Endothelial cell of umbilical vein (primary cell): Measurements from ENCODE around the gene SYMPK. TPM values are rescaled to one million over a fixed set of nuclear protein-coding genes. Genes with fewer than 3 reads are reported as not detected.
A peak's percentile ranks its signal among the peaks of the same experiment; 100 is the strongest.

Source experiments
- BruUV-seq: library from RNA; stranded (reverse); fragments of 400-500 nt; replicated peaks from 2 replicates; lab custom pipeline; 2021; lab: Mats Ljungman, UMichigan
- CTCF ChIA-PET: fragments of 300-600, 350-600 bp; sonication (Branson Sonifier 250); formaldehyde crosslinking; loops from one replicate; lab custom pipeline; 2021; ENCODE audit warnings: antibody characterized with exemption, inconsistent platforms; lab: Charles Lee
- POLR2A ChIA-PET: fragments of 300-600, 350-600 bp; sonication (Branson Sonifier 250); formaldehyde crosslinking; loops from one replicate; lab custom pipeline; 2021; ENCODE audit warnings: antibody characterized with exemption, inconsistent platforms; lab: Charles Lee
- DNase-seq: peaks from one replicate; pipeline ENCODE4 v3.0.0-alpha.2; 2011; ENCODE audit warnings: low read depth, low spot score
- FAIRE-seq: peaks from 2 replicates; lab custom pipeline; 2011; peaks lifted over from hg19 to GRCh38; lab: Jason Lieb, UNC
- H2AFZ ChIP-seq: 2 replicates; pipeline ENCODE4 v1.6.0; 2012; ENCODE audit warnings: low read depth, low read length, control low read depth, inconsistent platforms
- H3K27ac ChIP-seq: 2 replicates; pipeline ENCODE4 v1.5.1; 2011; ENCODE audit warnings: low read depth, mild to moderate bottlenecking, control low read depth, low read length, moderate library complexity; ENCODE audit not compliant: insufficient read depth
- H3K27me3 ChIP-seq, 2 experiments: 2 replicates each; pipeline versions ENCODE4 v1.6.0 to v1.6.1; 2011; ENCODE audit warnings: low read length in 2 of 2, mixed read lengths in 1 of 2; ENCODE audit not compliant: control insufficient read depth in 2 of 2, insufficient read depth in 2 of 2
- H3K36me3 ChIP-seq, 2 experiments: 2 replicates in 1 of 2; 3 replicates in 1 of 2; pipeline ENCODE4 v1.5.1; 2011; ENCODE audit warnings: low read length in 2 of 2, mild to moderate bottlenecking in 1 of 2, moderate library complexity in 1 of 2; ENCODE audit not compliant: control insufficient read depth in 2 of 2, insufficient read depth in 2 of 2; ENCODE audit errors: extremely low read depth in 1 of 2
- H3K4me1 ChIP-seq: 3 replicates; pipeline ENCODE4 v1.5.1; 2011; ENCODE audit warnings: mild to moderate bottlenecking, low read length; ENCODE audit not compliant: control insufficient read depth, insufficient read depth; ENCODE audit errors: extremely low read depth
- H3K4me2 ChIP-seq: 2 replicates; pipeline ENCODE4 v1.6.1; 2011; ENCODE audit warnings: low read length, control low read depth, mixed read lengths; ENCODE audit not compliant: insufficient read depth
- H3K4me3 ChIP-seq, 3 experiments: fragments of 200-600 bp in 1 of 3; sonication (generic), shearing (Covaris generic) in 1 of 3; replicated peaks in 1 of 3; 2 replicates each; pipeline ENCODE4 v1.5.1; 2011 to 2016; ENCODE audit warnings: control low read depth in 3 of 3, low read length in 3 of 3, mild to moderate bottlenecking in 2 of 3, inconsistent platforms in 1 of 3, low read depth in 1 of 3, moderate library complexity in 1 of 3; ENCODE audit not compliant: insufficient read depth in 1 of 3
- H3K79me2 ChIP-seq: 2 replicates; pipeline ENCODE4 v1.6.0; 2012; ENCODE audit warnings: low read length, inconsistent platforms; ENCODE audit not compliant: control insufficient read depth, insufficient read depth
- H3K9ac ChIP-seq: replicated peaks from 2 replicates; pipeline ENCODE3; 2011; ENCODE audit warnings: low read length, control low read depth; ENCODE audit not compliant: insufficient read depth; ENCODE audit errors: extremely low read depth
- H3K9me1 ChIP-seq: replicated peaks from 3 replicates; pipeline ENCODE4 v1.6.0; 2011; ENCODE audit warnings: mild to moderate bottlenecking, low read length; ENCODE audit not compliant: control insufficient read depth, insufficient read depth; ENCODE audit errors: extremely low read depth
- H3K9me3 ChIP-seq: replicated peaks from 2 replicates; pipeline ENCODE4 v1.5.1; 2012; ENCODE audit warnings: low read length, inconsistent platforms; ENCODE audit not compliant: control insufficient read depth, insufficient read depth
- H4K20me1 ChIP-seq: replicated peaks from 2 replicates; pipeline ENCODE3; 2011; ENCODE audit warnings: mild to moderate bottlenecking, low read length; ENCODE audit not compliant: control insufficient read depth, insufficient read depth; ENCODE audit errors: extremely low read depth
- CTCF ChIP-seq, 2 donors: IDR thresholded peaks; 1 replicate in 1 of 2; 2 replicates in 1 of 2; pipeline ENCODE4 v1.5.1; 2011; ENCODE audit warnings: low read length in 2 of 2, mild to moderate bottlenecking in 2 of 2, moderate library complexity in 2 of 2, control low read depth in 1 of 2, inconsistent platforms in 1 of 2, low read depth in 1 of 2; ENCODE audit not compliant: insufficient read depth in 1 of 2; ENCODE audit errors: extremely low read depth in 1 of 2
- EZH2 ChIP-seq: IDR thresholded peaks from 2 replicates; pipeline ENCODE4 v1.6.1; 2012; ENCODE audit warnings: borderline replicate concordance, low read depth, mild to moderate bottlenecking, moderate library complexity, low read length, inconsistent platforms; ENCODE audit not compliant: severe bottlenecking
- FOS ChIP-seq: IDR thresholded peaks from 2 replicates; pipeline ENCODE4 v1.6.1; 2011; ENCODE audit warnings: mild to moderate bottlenecking, low read length, moderate library complexity, borderline replicate concordance; ENCODE audit not compliant: insufficient read depth
- GATA2 ChIP-seq: IDR thresholded peaks from 2 replicates; pipeline ENCODE4 v1.7.0; 2011; ENCODE audit warnings: low read depth, mild to moderate bottlenecking, moderate library complexity, mixed read lengths, low read length; ENCODE audit not compliant: insufficient read length, insufficient read depth
- JUN ChIP-seq: IDR thresholded peaks from 2 replicates; pipeline ENCODE4 v1.6.1; 2011; ENCODE audit warnings: borderline replicate concordance, low read depth; ENCODE audit not compliant: insufficient read length, insufficient read depth
- MAX ChIP-seq: IDR thresholded peaks from 2 replicates; pipeline ENCODE4 v1.6.1; 2011; ENCODE audit not compliant: insufficient read depth, insufficient read length
- MYC ChIP-seq: IDR thresholded peaks from one replicate; pipeline ENCODE4 v1.6.1; 2011; ENCODE audit warnings: mild to moderate bottlenecking, low read depth, low read length
- POLR2A ChIP-seq: IDR thresholded peaks from 2 replicates; pipeline ENCODE4 v1.6.1; 2012; ENCODE audit warnings: low read depth, mild to moderate bottlenecking, control low read depth, low read length
- POLR2AphosphoS5 ChIP-seq: IDR thresholded peaks from 2 replicates; pipeline ENCODE4 v1.6.1; 2012; ENCODE audit warnings: low read depth, mild to moderate bottlenecking, control low read depth, low read length, moderate library complexity; ENCODE audit not compliant: insufficient read depth
- dilution Hi-C: fragments of 300-500 bp; cut with MboI; formaldehyde crosslinking; loops from one replicate; pipeline ENCODE4 v1.15.0; 2019; ENCODE audit warnings: low sequenced_read_pairs; ENCODE audit not compliant: extremely low pct_ligation_motif_present
- intact Hi-C: fragments of 100-400 bp; cut with micrococcal nuclease; formaldehyde crosslinking; loops from one replicate; pipeline ENCODE4 v1.10.0; 2022
- polyA plus RNA-seq, 4 experiments: library from polyadenylated mRNA; depleted of rRNA in 3 of 4; stranded (reverse) in 3 of 4; unstranded in 1 of 4; fragments of >200 nt; gene quantifications; 2 replicates each; pipeline versions ENCODE4 v1.2.1 to v1.2.3, GENCODE V29; 2011 to 2012; ENCODE audit warnings: missing spikeins in 1 of 4
- total RNA-seq: library from RNA; stranded (reverse); gene quantifications from 2 replicates; pipeline ENCODE4 v1.2.3, GENCODE V29; 2021

Gene SYMPK
- total and polyA plus RNA-seq, 2 donors (not counting 3 experiments of a cell fraction or from before 2014, with no cell fraction given), result 89.8 to 95.7 TPM

- ChIA-PET CTCF (interaction anchor here (0.8 to 2.6 kb wide), 15 partner anchors 13 to 215 kb away, joined by 3 to 24 read pairs (median 4); partner anchors contain the start of genes IRF2BP1 and SIX5), POLR2A (interaction anchor here (0.7 to 0.9 kb wide), 2 partner anchors 93 to 94 kb away, joined by 3 to 7 read pairs; partner anchors contain the start of gene SIX5)
- no peak for TF ChIP-seq EZH2
- no peak for TF ChIP-seq MAX
- TF ChIP-seq GATA2, result no peak
- TF ChIP-seq POLR2AphosphoS5, result no peak
- TF ChIP-seq MYC, result no peak
- no peak for TF ChIP-seq POLR2A
- no peak for TF ChIP-seq JUN
- no peak for TF ChIP-seq CTCF (IDR thresholded peaks at IDR 0.05; ENCODE audit: extremely low read depth in 1 of 2, insufficient read depth in 1 of 2, low read depth in 1 of 2, low read length in 2 of 2)
- TF ChIP-seq FOS, result no peak
- H3K9ac ChIP-seq, result no peak overlapping the region
- dilution Hi-C loops, result no loop called here
- peak overlapping the region; percentile 64 for H3K4me2 ChIP-seq
- peaks cover 4% of the 10 kb centered on the region for H3K4me1 ChIP-seq
- intact Hi-C loops, result loop anchor here (1.0 kb wide), 2 partner anchors 20 to 46 kb away; no protein-coding TSS in a partner anchor
- no TSS peak for BruUV-seq
- H4K20me1 ChIP-seq, result no peaks in the 10 kb centered on the region
- H2AFZ ChIP-seq, result peak overlapping the region; percentile 62
- H3K9me3 ChIP-seq, result no peaks in the 10 kb centered on the region
- H3K9me1 ChIP-seq, result no peaks in the 10 kb centered on the region
- DNase-seq, result no peak
- no peak overlapping the region for H3K27ac ChIP-seq
- FAIRE-seq, result no peak
- peaks cover 22 to 23% of the 10 kb centered on the region in 2 experiments for H3K27me3 ChIP-seq
- peaks cover 2 to 4% of the 10 kb centered on the region in 2 experiments for H3K36me3 ChIP-seq
- H3K79me2 ChIP-seq, result peaks cover 29% of the 10 kb centered on the region
- H3K4me3 ChIP-seq, result peak overlapping the region in 2 of 3 experiments; percentile 16 to 31
Measured at GRCh38 chr19:45863335-45863839, 440 bp upstream of the SYMPK start.
